ENCODE results near the gene ZNF776.
"Not testable (repeated sequence)": the region's sequence is repeated elsewhere in the genome, so short reads cannot be mapped to it uniquely, and the experiment has no call there.

DNA sequence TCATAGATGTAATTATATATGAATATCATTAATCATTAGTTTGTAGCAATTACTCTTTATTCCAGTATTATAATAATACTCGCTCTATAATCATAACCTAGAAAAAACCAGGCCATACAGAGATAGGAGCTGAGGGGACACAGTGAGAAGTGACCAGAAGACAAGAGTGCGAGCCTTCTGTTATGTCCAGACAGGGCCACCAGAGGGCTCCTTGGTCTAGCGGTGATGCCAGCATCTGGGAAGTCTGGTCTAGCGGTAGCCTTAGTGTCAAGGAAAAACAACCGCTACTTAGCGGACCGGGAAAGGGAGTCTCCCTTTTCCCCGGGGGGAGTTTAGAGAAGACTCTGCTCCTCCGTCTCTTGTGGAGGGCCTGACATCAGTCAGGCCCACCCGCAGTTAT lies 8.3 kb upstream of the ZNF776 start:
- TF ChIP-seq, protein P1, sequence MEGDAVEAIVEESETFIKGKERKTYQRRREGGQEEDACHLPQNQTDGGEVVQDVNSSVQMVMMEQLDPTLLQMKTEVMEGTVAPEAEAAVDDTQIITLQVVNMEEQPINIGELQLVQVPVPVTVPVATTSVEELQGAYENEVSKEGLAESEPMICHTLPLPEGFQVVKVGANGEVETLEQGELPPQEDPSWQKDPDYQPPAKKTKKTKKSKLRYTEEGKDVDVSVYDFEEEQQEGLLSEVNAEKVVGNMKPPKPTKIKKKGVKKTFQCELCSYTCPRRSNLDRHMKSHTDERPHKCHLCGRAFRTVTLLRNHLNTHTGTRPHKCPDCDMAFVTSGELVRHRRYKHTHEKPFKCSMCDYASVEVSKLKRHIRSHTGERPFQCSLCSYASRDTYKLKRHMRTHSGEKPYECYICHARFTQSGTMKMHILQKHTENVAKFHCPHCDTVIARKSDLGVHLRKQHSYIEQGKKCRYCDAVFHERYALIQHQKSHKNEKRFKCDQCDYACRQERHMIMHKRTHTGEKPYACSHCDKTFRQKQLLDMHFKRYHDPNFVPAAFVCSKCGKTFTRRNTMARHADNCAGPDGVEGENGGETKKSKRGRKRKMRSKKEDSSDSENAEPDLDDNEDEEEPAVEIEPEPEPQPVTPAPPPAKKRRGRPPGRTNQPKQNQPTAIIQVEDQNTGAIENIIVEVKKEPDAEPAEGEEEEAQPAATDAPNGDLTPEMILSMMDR (IDR thresholded peaks at IDR 0.05): peak; percentile 49 to 79 (median 66)
- peak in 1 of 2 donors; percentile 42 for TF ChIP-seq POLR2AphosphoS5 (IDR thresholded peaks at IDR 0.05)
- TF ChIP-seq POLR2A (IDR thresholded peaks at IDR 0.05; ENCODE audit: low read depth); EP300 (IDR thresholded peaks at IDR 0.05): not testable (repeated sequence)
